CD4-positive, alpha-beta T cell treated with Interleukin-17A for 1 hour (primary cell): ENCODE measurements around the gene PWWP2B.

Experiments
- DNase-seq: peaks from one replicate; pipeline ENCODE4 v3.0.0-alpha.2; 2020

PWWP2B gene

GRCh38 chr10:132397036-132397541, at the start of gene PWWP2B:
PWWP2B (plus strand) TSS chr10:132397200; CDS start chr10:132397227, 27 bp downstream.
- DNase-seq = peak; percentile 71

DNA sequence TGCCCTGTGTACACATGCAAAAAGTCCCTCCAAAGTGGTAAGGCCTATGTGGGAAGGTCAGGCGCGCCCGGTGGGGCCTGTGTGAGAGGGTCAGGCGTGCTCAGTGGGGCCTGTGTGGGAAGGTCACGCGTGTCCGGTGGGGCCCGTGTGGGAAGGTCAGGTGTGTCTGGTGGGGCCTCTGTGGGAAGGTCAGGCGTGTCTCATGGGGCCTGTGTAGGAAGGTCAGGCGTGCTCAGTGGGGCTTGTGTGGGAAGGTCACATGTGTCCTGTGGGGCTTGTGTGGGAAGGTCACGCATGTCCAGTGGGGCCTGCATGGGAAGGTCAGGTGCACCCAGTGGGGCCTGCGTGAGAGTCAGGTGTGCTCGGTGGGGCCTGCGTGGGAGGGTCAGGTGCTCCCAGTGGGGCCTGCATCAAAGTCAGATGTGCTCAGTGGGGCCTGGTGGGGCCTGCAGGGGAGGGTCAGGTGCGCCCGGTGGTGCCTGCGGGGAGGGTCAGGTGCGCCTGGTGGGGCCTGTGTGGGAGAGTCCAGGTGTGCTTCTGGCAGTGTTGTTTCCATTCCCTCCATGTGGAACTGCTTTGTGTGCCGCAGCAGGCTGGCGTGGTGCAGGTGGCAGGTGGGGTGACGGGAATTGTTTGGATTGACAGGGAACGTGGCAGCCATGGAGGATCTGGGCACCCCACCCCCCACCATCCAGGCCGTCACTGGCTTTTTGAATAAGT, 49.6 kb upstream of the PWWP2B start:
- DNase-seq = no peak

- no peak for DNase-seq
Measured at GRCh38 chr10:132347931-132348267, 49.1 kb upstream of the PWWP2B start.

- DNase-seq = no peak
Measured at GRCh38 chr10:132349766-132350165, 47.2 kb upstream of the PWWP2B start.

GRCh38 chr10:132350391-132350790, 46.6 kb upstream of the PWWP2B start:
- no peak for DNase-seq

GRCh38 chr10:132350946-132351345, 46.1 kb upstream of the PWWP2B start:
- DNase-seq = no peak

- no peak for DNase-seq
Measured at GRCh38 chr10:132351611-132352010, 45.4 kb upstream of the PWWP2B start.

DNA sequence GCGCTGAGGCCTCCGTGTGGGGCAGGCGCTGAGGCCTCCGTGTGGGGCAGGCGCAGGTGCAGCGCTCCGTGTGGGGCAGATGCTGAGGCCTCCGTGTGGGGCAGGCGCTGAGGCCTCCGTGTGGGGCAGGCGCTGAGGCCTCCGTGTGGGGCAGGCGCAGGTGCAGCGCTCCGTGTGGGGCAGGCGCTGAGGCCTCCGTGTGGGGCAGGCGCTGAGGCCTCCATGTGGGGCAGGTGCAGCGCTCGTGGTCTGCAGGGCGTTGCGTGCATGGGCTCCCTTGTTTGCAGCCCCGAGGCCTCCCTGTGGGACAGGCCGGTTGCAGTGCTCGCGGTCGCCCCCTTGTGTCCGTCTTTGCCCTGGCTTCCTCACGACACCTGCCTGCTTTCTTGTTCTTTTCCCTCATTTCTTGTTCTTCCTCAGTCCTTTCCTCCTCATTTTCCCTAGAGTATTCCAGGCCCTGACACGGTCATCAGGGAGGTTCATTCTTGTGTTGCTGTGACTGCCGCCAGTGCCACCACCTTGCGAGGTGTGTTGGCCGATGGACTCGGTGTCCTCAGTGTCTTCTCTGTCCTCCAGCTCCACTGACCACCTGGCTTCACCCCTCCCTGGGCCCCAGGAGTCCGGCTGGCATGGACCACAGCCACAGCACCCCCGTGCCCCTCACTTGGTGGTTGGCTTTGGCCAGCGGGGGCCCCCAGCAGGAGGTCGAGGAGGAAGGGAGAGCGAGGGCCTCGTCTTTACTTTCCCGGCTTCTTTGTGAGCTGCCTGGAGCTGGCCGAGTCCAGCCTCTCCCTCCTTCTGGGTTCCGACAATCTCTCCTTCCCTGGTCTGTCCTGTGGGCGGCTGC, 44.3 kb upstream of the PWWP2B start:
- peak; percentile 73 for DNase-seq

- DNase-seq = no peak
Measured at GRCh38 chr10:132353456-132354355, 43.3 kb upstream of the PWWP2B start.

- no peak for DNase-seq
Measured at GRCh38 chr10:132354356-132355094, 42.5 kb upstream of the PWWP2B start.

DNA sequence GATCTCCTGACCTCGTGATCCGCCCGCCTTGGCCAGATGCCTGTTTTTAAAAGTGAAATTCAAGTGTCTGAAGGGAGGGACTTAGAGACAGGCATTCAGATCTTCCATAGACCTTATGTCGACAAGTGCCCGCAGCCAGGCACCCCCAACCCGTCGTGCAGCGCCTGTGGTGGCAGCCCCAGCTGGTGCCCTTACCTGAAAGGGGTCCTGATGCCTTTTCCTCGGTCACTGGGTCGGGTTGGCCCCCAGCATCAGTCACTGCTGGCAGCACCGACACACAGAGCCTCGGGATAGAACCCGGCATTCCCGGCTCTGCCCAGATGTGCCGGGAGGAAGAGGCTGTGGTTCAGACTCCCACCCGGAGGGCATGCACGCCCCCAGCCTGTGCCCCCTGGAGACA, 41.7 kb upstream of the PWWP2B start:
- DNase-seq = no peak

DNA sequence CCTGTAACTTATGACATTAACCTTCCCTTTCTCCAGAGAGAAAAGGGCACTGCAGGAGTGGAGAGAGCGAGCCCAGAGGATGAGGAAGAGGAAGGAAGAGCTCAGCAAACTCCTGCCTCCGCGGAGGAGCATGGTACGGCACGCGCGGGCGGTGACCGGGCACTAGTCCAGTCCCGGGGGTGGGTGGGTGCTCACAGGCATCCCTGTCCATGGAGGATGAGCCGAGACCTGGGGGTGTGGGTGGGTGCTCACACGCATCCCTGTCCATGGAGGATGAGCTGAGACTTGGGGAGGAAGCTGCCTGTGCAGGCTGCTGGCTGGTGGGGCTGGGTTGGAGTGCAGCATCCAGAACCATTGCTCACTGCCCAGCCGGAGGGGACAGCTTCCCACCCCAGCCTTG, 41.2 kb upstream of the PWWP2B start:
- no peak for DNase-seq

DNA sequence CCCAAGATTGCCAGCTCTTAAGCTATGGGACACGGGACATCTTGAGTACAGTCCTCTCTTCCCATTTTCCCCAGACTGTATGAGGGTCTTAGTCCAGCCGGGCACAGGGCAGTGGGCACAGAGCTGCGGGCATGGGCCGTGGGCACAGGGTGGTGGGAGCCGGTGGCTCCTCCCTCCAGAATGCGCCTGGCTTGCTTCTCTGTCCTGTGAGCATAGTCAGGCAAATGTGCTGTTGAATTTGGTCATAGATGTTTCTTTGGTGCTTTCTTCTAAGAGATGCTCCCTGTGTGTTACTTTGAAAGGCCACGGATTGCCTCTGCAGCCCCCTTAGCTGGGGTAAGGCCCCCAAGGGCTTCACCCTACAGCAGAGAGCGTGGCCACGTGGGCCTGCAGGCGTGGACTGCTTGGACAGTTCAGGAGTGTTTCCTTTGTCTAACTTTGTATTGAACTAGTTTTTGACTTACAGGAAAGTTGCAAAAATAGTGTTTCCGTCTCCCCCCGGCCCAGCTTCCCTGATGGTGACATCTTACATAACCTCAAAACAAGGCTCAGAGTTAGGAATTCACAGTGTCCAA, 40.3 kb upstream of the PWWP2B start:
- DNase-seq = no peak

GRCh38 chr10:132357286-132358058, 39.5 kb upstream of the PWWP2B start:
- DNase-seq = no peak

DNA sequence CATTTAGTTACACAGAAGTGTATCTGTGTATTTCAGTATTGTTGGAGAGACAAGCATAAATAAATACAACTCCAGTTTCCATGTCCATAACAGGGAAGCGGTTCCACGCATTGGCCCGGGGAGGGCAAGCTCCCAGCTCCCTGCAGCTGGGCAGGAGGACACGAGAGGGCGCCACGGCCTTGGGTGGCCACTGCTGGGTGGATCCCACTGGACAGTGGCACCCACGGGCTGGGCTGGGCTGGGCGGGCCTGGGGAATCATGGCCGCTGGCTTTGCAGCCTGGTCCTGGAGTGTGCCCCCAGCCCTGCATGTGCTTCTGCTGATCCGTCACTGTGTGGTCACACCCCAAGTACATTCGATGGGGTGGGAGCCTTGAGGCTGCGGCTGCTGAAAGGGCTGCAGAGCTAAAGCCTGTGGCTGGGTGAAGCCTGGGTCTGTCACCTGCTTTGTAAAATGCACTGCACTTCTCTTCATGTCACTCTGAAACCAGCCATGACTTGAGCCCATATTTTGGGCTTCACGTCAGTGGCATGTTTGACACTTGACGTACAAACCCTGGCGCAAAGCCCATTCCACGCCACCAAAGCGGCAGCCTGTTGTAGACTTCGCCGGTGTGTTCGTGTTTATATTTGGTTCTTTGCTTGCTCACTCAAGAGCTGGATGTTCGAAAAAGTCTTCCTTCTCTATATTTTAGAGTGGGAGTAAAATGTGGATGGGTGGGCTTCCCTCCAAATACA, 37.5 kb upstream of the PWWP2B start:
- no peak for DNase-seq

GRCh38 chr10:132360766-132361447, 36.1 kb upstream of the PWWP2B start:
- DNase-seq = peak; percentile 19

DNA sequence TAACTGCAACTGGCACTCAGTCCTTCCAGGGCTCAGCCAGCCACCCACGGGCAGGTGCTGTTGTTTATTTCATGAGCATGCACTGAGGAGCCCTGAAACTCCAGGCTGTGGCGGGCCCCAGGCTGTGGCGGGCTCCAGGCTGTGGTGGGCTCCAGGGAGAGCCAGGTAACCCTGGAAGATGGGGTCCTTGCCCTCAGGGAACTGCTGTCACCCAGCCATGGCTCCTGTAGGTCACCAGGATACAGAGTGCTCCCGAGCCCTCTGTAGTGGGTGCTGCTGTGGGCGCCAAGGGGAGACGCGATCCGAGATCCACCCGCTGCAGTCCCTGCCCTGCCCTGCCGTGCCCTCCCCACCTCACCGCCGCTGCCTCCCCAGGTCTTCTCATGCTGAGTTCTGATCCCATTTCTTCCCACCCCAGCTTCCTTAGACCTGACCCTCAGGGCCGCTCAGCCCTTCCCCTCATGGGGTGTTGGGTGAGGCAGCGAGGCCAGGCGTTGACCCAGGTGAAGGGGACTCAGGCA, 35.4 kb upstream of the PWWP2B start:
- DNase-seq = no peak

DNA sequence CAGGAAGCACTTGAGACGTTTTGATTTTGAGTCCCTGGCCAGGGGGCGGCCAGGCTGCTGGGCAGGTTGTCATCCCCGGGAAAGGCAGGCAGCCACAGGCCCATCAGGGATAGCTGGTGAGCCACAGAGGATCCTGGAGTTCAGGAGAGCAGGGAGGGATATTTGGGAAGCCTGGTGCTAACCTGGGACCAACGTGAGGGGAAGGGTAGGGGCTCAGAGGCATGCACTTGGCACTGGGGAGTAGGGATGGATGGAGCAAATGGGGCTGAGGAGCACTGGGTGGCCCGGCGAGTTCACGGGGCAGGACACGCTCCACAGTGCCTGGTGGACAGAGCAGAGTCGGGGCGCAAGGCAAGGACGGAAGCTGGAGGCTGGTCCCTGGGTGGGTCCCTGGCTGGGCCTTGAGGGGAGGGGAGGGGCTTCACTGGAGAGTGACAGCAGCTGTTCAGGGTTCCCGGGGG, 34.8 kb upstream of the PWWP2B start:
- DNase-seq = no peak

DNA sequence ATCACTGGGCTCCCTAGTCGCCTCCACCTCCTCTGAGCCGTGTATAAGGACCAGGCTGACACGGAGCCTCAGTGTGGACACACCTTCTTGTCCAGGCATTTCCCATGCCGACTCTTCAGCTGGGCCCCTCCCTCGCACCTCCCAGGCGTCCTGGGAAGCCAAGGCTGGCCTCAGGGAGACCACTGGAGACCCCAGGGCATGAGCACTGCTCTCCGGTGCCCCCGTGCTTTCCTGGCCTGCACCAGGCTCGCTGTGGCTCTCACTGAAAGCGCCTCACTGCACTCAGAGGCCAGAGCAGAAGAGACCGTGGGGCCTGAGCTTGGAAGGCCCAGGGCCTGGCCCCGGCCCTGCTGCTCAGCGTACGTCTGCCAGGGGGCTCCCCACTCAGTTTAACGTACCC, 33.6 kb upstream of the PWWP2B start:
- no peak for DNase-seq
